WTC11 (cell line): ENCODE results near the gene TMEM183A.

ENCODE experiments used
- ESRRA ChIP-seq: sonication (generic); formaldehyde crosslinking; IDR thresholded peaks from 2 replicates; pipeline ENCODE4 v1.8.1; 2022; ENCODE audit warnings: mild to moderate bottlenecking, missing genetic modification reagents, borderline replicate concordance
- IRF2 ChIP-seq: sonication (generic); formaldehyde crosslinking; IDR thresholded peaks from 2 replicates; pipeline ENCODE4 v1.8.0; 2022; ENCODE audit warnings: low read depth, missing genetic modification reagents, borderline replicate concordance
- JAZF1 ChIP-seq: fragments of 250-450 bp; sonication (Bioruptor Pico); IDR thresholded peaks from 2 replicates; pipeline ENCODE4 v1.9.0; 2021; ENCODE audit warnings: moderate library complexity, mild to moderate bottlenecking, inconsistent platforms
- TCF7 ChIP-seq: sonication (generic); formaldehyde crosslinking; IDR thresholded peaks from 2 replicates; pipeline ENCODE4 v1.8.0; 2022; ENCODE audit warnings: mild to moderate bottlenecking, low read depth, missing genetic modification reagents, moderate library complexity
- ZNF121 ChIP-seq: sonication (generic); formaldehyde crosslinking; IDR thresholded peaks from 2 replicates; pipeline ENCODE4 v1.8.0; 2023; ENCODE audit warnings: missing genetic modification reagents
- ZNF263 ChIP-seq: sonication (generic); formaldehyde crosslinking; IDR thresholded peaks from 2 replicates; pipeline ENCODE4 v1.8.1; 2022; ENCODE audit warnings: low read depth, mild to moderate bottlenecking, moderate library complexity, missing genetic modification reagents
- TF ChIP-seq, protein P1 (sequence below): fragments of 200-600 bp; IDR thresholded peaks from 2 replicates; pipeline ENCODE4 v1.8.0; 2022; ENCODE audit warnings: antibody characterized with exemption
- TF ChIP-seq, protein P2 (sequence below): sonication (generic); formaldehyde crosslinking; IDR thresholded peaks from 2 replicates; pipeline ENCODE4 v1.8.1; 2023; ENCODE audit warnings: mild to moderate bottlenecking, missing genetic modification reagents, moderate library complexity
- TF ChIP-seq, protein P3 (sequence below): sonication (generic); formaldehyde crosslinking; IDR thresholded peaks from 2 replicates; pipeline ENCODE4 v1.8.1; 2022; ENCODE audit warnings: mild to moderate bottlenecking, missing genetic modification reagents, moderate library complexity, borderline replicate concordance
- TF ChIP-seq, protein P4 (sequence below): sonication (generic); formaldehyde crosslinking; IDR thresholded peaks from 2 replicates; pipeline ENCODE4 v1.8.1; 2023; ENCODE audit warnings: mild to moderate bottlenecking, missing genetic modification reagents
- TF ChIP-seq, protein P5 (sequence below): sonication (generic); formaldehyde crosslinking; IDR thresholded peaks from 2 replicates; pipeline ENCODE4 v1.8.0; 2022; ENCODE audit warnings: mild to moderate bottlenecking, missing genetic modification reagents

DNA sequence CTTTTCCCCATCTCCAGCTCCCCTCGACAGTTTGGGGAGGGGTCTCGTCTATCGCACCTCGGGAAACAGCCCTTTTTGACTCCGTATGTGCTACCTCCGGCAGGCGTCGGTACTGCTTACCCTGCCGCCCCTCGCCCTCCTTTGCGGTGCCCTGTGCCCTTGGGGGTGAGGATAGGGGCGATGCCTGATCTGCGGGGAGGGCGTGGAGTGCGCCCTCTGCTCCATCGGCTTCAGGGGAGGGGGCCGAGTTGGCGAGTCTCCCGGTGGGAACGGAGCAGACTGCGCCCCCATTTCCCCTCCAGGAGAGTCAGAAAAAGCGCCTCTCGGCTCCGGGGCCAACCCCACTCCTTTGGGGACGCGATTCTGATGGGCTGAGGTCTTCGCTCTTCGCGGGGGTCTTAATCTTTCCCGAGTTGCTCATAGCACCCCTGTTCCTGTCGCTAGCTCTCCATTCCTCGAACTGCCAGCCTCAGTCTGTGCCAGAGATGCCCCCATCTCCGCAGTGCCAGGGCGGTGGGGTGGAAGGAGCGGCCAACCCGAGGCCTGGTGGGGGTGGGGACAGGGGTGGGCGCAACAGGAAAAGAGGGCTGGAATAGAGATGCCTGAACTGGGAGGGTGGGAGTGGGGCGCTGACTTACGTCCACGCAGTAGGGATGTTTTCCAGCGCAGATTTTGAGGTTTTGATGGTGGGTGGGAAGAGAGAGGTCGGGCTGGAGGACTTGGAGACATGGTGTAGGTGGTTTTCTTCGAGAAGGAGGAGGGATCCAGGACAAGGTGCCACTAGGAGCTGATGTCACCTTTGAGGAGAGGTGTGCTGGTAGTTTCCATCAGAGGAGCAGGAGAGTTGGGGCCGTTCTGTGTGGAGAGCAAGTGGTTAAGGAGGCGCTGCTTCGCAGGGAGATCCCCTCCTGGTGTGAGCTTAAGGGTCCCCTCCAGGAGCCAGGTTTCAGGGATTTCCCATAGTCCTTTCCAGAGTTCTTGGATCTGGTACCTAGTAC, 19.8 kb downstream of the TMEM183A start:
- TF ChIP-seq IRF2 = 0 out of 2 replicates have a peak, but pooled peaks have one; percentile 53
- TF ChIP-seq, protein P1, sequence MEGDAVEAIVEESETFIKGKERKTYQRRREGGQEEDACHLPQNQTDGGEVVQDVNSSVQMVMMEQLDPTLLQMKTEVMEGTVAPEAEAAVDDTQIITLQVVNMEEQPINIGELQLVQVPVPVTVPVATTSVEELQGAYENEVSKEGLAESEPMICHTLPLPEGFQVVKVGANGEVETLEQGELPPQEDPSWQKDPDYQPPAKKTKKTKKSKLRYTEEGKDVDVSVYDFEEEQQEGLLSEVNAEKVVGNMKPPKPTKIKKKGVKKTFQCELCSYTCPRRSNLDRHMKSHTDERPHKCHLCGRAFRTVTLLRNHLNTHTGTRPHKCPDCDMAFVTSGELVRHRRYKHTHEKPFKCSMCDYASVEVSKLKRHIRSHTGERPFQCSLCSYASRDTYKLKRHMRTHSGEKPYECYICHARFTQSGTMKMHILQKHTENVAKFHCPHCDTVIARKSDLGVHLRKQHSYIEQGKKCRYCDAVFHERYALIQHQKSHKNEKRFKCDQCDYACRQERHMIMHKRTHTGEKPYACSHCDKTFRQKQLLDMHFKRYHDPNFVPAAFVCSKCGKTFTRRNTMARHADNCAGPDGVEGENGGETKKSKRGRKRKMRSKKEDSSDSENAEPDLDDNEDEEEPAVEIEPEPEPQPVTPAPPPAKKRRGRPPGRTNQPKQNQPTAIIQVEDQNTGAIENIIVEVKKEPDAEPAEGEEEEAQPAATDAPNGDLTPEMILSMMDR = no peak
- no peak for TF ChIP-seq ZNF263 (CRISPR knock-in tag)
- TF ChIP-seq, protein P2, sequence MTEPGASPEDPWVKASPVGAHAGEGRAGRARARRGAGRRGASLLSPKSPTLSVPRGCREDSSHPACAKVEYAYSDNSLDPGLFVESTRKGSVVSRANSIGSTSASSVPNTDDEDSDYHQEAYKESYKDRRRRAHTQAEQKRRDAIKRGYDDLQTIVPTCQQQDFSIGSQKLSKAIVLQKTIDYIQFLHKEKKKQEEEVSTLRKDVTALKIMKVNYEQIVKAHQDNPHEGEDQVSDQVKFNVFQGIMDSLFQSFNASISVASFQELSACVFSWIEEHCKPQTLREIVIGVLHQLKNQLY (CRISPR knock-in tag) = no peak
- TF ChIP-seq JAZF1 (CRISPR knock-in tag) = no peak
- TF ChIP-seq, protein P3, sequence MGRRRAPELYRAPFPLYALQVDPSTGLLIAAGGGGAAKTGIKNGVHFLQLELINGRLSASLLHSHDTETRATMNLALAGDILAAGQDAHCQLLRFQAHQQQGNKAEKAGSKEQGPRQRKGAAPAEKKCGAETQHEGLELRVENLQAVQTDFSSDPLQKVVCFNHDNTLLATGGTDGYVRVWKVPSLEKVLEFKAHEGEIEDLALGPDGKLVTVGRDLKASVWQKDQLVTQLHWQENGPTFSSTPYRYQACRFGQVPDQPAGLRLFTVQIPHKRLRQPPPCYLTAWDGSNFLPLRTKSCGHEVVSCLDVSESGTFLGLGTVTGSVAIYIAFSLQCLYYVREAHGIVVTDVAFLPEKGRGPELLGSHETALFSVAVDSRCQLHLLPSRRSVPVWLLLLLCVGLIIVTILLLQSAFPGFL = no peak
- TF ChIP-seq ZNF121 (CRISPR knock-in tag) = no peak
- TF ChIP-seq ESRRA (CRISPR knock-in tag) = no peak
- TF ChIP-seq TCF7 = no peak
- TF ChIP-seq, protein P4, sequence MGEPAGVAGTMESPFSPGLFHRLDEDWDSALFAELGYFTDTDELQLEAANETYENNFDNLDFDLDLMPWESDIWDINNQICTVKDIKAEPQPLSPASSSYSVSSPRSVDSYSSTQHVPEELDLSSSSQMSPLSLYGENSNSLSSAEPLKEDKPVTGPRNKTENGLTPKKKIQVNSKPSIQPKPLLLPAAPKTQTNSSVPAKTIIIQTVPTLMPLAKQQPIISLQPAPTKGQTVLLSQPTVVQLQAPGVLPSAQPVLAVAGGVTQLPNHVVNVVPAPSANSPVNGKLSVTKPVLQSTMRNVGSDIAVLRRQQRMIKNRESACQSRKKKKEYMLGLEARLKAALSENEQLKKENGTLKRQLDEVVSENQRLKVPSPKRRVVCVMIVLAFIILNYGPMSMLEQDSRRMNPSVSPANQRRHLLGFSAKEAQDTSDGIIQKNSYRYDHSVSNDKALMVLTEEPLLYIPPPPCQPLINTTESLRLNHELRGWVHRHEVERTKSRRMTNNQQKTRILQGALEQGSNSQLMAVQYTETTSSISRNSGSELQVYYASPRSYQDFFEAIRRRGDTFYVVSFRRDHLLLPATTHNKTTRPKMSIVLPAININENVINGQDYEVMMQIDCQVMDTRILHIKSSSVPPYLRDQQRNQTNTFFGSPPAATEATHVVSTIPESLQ (CRISPR knock-in tag) = no peak
- TF ChIP-seq, protein P5, sequence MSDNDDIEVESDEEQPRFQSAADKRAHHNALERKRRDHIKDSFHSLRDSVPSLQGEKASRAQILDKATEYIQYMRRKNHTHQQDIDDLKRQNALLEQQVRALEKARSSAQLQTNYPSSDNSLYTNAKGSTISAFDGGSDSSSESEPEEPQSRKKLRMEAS (CRISPR knock-in tag) = no peak
